HG03108 (cell line): Measurements from ENCODE around the gene SPI1.
"Not testable (repeated sequence)": the region's sequence is repeated elsewhere in the genome, so short reads cannot be mapped to it uniquely, and the experiment has no call there.

ENCODE experiments used
- ATAC-seq: cut with Tn5 transposase; IDR thresholded peaks from one replicate; pipeline ENCODE4 v1.9.1; 2021; ENCODE audit warnings: moderate library complexity; ENCODE audit not compliant: unreplicated experiment

The SPI1 gene

DNA sequence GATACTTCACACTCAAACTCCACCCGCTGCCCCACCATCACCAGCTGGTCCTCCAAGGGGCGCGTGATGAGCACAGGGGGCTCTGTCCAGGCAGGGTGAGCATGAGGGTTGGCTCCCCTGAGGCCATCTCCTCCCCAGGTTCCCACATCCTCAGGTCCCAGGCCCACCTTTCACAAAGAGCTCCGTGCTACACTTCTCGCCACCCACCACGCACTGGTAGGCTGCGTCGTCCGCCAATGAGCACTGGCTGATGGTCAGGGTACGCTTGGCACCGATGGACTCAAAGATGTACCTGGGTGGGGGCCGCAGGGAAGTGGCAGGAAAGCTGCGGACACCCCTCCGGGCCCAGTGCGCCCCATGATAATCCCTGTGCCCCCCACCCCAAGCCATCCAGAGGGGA, 35.5 kb downstream of the SPI1 start:
- ATAC-seq, result no peak

DNA sequence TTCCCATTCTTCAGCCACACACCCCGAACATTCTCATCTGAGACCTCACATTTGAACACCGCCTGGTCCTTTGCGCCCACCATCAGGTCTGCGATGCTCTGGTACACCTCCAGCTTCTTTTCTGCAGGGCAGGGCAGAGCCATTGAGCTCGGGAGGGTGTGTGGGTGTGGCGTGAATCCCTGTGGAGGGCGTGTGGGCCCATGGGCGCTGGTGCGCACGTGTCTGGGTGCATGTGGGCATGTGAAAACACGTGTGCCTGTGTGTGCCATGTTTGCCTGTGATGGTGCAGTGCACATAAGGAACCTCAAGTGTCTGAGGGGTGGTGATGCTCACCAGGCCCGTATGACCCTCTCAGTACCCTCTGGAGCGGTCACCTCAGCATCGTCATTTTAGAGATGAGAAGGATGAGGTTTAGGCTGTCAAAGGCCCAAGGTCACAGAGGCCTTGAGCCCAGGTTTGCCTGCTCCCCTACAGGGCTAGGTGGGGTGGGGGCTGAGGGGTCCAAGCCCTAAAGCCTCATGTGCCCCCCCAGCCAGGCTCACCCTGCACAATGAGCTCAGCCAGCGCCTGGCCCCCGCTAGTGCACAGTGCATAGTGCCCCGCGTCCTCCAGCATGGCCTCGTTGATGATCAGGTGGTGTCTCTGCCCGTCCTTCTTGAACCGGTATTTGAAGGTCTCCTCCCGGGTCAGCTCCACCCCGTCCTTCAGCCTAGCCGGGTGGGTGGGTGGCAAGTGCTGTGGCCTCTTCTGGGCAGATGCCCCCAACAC, 36.1 kb downstream of the SPI1 start:
- no peak for ATAC-seq

DNA sequence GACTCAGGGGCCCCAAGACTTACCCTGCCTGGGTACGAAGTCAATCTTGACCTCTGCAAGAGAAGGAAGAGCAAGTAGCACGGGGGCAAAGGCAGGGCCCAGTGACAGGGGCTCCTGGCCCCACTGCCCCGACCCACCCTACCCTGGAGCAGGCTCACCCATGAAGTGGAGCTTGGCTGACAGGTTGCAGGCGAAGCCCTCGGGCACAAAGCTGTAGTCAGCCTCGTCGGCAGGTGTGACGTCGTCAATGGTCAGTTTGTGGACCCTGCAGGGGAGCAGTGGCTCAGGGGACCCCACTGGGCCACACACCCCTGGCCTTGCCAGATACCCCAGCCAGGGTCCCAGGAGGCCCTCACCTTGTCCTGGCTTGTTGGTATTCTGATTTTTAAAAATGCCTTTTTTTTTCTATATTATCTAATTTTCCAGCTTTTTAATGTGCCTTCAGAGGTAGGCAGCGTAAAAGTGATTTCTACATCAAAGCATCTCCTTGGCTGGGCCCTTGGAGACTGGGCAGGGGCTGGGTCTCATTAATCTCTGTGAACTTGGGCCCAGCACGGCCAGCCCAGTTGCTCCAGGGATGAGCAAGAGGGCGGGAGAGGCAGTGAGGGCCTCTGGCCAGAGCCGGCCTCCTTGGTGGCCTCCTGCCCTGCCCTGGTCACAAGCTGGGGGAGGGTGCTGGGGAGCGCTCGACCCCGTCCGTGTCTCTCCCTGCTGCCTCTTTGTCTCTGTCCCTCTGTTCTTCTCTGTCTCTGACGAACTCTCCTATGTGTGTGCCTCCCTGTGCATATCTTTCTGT, 37.2 kb downstream of the SPI1 start:
- no peak for ATAC-seq

DNA sequence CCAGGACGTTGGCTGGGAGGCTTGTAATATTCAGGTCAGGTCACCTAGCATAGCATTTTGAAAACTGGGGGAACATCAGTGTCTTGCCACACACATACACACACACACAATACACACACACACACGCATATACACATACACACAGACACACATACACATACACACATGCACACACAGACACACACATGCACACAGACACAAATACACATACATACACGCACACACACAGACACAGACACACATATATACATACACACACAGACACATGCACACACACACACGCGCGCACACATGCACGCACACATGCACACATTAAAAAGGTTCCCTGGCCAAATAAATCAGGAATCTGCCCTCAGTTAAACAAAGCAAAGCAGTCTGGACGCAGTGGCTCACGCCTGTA, 38.3 kb downstream of the SPI1 start:
- no peak for ATAC-seq

DNA sequence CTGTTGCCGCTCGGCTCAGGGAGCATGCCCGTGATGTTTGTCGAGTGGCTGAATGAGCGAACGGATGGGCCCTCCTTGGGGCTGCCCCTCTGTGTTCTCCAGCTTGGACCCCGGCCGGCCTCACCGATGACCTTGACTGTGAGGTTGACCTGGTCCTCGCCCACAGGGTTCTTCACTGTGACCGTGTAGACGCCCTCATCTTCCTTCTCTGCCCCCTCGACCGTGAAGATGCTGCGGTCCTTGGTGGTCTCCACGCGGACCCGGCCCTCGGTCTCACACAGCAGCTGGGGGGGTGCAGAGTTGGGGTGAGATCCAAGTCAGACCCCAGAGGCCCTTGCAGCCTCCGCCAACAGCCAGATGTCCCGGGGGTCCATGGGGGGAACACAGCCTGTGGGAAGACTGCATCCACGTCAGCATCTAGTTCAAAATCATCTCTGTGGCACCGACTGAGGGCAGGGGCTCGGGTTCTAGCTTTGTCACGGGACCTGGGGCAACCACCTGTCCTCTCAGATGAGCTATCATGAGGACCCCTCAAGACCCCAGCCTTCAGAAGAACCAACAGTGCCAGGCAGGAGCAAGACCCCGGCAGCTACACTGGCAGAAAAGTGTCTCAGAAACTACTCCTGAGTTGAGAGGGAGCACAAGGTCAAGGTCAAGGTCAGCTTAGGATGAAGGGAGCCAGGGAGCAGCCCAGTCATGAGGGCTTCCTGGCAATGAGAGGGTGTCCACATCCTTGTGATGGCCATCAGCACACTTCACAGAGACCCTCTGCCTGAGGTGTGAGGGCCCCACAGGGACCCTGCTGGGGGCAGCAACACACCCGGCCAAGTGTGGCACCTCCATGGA, 39.7 kb downstream of the SPI1 start:
- no peak for ATAC-seq

DNA sequence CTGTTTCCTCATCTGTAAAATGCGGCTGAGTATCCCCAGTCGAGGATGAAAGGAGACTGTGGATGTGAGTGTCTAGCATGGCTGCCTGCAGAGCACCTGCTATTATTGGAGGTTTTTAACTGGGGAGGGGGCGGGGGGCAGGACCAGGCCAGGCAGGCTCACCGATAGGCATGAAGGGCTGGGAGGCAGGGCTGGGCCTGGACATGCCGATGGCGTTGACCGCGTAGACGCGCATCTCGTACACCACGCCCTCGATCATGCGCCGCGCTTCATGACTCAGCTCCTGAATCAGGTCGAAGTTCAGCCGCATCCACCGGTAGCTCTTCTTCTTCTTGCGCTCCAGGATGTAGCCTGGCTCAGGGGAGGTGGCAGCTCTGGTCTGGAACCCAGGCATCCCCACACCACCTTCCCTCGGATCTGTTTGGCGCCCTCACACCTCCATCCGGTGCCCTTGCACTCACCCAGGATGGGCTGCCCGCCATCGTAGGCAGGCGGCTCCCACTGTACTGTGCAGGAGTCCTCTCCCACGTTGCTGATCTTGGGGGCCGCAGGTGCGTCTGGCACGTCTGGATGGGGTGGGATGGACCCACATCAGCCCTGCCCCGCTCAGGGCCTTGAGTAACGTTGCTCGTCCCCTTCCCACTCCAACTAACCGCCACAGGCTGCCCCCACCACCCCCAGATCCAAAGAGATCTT, 41.0 kb downstream of the SPI1 start:
- no peak for ATAC-seq

DNA sequence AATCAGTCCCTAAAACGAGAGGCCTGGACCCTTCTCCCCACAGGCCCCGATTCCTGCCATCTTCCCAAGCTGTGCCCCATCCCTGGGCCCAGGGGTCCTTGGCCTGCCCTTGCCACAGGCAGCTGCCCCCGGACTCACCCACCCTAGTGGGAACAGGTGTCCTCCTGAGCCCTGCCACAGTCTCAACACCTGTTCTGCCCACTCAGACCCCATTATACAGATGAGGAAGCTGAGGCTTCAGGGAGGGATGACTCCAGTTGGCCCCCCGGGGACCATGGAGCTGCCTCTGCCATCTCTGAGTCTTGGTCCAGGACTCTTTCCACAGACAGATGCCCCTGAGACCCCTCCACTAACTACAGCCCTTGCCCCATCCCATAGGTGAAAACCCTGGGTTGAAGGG, 41.8 kb downstream of the SPI1 start:
- ATAC-seq, result no peak

DNA sequence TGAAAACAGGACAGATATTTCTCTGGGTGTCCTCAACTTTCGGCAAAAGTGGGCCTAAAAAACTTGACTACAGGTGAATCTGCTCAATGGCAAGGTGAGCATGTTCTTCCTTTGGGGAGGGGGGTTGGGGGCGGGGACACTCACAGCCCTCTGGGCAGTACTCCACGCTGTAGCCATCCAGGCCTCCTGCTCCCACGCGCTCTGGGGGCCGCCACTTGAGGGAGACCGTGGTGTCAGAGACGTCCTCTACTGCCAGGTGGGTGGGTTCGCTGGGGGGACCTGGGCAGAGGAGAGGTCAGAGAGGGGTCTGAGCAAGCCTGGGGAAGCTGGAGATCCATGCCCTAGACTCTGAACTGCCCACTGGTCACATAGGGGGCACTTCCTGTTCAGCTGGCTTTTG, 42.6 kb downstream of the SPI1 start:
- no peak for ATAC-seq

DNA sequence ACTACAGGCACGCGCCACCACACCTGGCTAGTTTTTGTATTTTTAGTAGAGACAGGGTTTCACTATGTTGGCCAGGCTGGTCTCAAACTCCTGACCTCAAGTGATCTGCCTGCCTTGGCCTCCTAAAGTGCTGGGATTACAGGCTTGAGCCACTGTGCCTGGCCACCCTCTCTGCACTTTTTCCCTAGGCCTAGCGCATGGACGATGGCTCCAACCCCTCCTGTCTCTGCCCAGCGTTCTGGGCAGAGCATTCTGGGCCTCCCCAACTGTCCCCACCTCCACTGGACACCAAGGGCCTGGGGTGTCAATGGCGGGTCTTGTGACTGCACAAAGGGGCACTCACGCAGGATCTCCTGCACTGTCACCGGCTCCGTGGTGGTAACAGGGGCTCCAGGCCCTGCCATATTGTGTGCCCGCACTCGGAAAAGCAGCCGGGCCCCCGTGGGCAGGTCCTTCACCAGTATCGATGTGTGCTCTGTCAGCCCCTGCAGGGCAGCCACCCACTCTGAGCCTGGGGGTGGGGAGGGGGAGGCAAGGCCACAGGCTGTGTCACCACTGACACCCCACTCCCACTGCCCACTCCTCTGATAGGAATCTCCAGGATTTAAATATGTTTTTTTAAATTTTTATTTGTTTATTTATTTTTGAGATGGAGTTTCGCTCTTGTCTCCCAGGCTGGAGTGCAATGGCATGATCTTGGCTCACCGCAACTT, 43.5 kb downstream of the SPI1 start:
- ATAC-seq, result not testable (repeated sequence)

DNA sequence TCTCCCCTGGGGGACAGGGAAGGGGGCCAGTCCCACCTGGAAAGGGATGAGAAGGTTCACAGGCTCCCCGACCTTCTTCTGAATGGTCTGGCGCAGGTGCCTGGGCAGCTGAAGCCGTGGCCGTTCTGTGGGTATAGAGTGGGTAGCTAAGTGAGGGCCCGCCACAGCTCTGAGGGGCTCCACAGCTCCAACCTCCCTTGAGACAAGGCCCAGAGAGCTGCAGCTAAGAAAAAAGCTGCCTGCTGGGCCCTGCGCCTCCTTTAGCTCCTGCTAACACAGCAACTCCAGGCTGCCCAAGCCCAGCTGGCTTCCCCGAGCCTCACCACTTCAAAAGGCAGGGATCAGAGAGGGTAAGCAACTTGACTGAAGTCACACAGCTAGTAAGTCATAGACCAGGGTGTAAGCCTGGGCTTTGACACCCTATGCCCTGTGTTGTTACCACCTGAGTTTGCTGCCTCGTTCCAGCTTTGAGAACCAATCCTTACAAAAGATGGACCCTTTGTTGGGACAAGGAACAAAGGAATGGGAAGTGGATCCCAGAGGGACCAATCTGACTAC, 44.4 kb downstream of the SPI1 start:
- no peak for ATAC-seq

DNA sequence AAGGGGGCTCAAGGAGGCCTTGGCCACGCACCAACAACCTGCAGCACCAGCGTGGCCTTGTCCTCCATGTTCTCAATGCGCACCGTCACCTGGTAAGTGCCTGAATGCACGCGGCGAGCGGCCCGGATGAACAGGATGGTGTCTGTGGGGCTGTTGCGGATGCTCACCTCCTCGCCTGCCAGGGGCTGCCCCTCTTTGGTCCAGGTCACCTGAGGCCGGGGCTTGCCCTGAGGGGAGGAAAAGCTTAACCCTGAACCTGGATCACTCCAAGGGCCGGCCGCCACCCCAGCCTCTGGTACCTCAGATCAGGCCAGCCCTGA, 44.9 kb downstream of the SPI1 start:
- no peak for ATAC-seq

DNA sequence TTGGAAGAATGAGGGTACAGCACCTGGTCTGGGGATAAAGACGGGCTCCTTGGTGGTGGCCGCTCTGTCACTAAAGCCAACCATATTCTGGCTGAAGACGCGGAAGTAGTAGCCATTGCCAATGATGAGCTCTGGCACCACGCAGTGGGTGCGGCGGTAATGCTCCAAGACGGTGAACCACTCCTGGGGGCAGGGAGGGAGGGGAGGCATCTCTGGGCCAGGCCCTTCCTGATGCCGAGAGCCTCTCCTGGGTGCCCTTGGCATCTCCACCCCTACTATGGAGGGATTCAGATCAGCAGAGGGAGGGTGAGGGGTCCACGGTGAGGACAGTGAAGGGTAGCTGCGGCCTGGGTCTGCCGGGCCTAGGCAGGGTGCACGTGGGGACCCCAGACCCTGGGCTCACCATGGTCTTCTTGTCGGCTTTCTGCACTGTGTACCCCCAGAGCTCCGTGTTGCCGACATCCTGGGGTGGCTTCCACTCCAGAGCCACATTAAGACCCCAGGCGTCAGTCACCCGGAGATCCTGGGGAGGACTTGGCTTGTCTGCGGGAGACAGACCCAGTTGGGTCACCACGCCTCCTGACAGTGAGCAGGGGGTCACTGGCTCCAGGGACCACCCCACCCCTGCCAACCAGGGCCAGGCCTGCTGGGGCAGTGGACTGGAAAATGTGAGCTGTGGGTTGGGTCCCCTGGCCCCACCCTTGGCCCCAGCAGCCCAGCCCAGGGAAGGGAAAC, 45.4 kb downstream of the SPI1 start:
- ATAC-seq, result no peak

DNA sequence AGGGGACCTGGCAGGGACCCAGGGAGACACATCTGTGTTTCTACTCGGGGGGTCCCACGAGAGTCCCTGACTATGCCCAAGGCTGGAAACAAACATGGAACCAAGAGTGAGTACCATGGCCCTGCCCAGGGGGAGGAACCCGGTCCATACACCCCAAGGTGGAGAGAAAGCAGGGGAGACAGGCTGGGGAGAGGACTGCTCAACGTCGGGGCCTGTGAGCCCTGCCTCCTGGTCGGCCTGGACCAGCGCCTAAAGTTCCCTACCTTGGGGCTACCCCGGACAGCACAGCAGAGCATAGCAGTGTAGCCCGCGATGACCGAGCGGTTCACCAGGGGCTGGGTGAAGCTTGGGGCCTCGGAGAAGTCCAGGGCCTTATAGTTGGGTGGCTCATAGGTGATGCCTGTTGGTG, 46.0 kb downstream of the SPI1 start:
- ATAC-seq, result no peak

DNA sequence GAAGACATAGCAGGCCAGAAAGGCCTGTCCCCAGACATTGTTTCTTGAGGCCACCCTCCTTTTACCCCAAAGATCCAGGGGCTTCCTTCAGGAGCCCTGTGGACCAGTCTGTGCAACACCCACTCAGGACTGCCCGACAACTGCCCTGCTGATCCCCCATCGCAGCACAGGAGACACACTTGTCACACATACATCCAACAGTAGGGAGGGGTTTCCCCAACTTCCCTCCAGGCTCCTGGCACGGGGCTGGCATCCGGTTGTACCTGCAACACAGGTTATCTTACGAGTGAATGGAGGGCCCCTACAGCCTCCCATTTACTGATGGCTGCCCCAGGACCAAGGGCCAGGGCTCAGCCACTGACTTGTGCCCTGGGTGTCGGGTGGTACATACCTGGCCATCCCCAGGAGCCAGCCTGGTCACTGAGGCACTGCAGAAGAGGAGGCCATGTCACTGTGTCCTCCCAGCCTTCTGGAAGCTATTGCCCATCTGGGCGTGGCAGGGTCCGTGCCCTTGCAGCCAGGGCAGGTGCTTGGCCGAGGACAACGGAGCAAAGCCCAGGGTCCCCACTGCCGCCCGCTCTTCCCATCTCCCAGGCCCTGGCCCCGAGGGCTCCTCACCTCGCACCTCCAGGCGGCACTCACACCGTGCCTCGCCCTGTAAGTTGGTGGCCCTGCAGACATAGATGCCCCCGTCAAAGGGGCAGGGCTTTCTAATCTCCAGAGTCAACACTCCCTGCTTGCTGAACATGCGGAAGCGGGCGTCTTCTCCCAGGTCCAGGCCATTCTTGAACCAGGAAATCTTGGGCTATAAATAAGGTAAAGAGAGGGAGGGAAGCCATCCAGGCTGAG, 46.7 kb downstream of the SPI1 start:
- ATAC-seq, result no peak

DNA sequence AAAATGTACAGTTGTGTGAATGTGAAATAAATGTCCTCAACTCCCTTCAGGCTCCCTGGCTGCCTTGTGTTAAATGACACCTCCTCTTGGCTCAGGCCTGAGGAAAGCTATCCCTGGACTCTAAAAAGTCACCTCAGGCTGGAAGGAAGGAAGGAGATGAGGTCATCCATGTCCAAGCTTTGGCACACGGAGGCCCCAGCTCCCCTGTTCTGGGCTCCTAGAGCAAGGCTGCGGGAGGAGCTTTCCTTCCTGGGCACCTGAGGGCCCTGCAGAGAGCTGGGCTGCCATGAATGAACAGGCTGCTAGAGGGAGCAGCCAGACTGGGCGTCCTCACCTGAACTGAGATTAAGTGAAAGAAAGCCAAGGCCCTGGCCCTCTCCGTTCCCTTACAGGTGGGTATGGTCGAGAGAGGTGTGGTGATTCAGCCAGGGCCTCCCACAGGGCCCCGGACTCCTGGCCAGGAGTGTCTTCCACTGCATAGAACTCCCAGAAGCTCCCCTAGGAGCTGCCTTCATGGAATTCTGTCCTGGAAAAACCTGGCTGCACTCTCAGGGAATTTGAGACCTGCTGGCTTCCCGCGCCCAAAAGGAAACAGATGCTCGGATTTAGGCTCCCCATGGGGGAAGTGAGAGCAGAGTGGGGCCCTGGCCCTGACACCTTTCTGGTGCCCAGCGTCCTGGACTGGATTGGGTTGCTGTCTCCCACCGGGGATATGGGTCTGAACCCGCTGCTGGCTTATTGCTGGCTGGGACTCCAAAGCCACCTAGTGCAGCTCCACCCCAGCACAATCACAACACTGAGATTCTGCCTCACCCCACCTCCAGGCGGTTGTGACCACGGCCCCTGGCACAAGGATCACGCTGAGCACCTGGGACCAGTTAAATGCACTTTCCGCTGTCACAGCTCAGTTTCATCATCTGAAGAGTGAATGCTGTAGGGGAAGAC, 48.1 kb downstream of the SPI1 start:
- no peak for ATAC-seq

DNA sequence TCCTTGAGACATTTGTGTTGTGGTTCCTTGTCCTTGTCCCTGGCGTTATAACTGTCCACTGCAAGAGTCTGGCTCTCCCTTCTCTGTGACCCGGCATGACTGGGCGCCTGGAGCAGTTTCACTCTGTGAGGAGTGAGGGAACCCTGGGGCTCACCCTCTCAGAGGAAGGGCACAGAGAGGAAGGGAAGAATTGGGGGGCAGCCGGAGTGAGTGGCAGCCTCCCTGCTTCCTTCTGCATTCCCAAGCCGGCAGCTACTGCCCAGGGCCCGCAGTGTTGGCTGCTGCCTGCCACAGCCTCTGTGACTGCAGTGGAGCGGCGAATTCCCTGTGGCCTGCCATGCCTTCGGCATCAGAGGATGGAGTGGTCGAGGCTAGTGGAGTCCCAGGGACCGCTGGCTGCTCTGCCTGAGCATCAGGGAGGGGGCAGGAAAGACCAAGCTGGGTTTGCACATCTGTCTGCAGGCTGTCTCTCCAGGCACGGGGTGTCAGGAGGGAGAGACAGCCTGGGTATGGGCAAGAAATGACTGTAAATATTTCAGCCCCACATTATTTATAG, 48.8 kb downstream of the SPI1 start:
- no peak for ATAC-seq
